22Rv1 (cell line): ENCODE measurements around the gene NFKB1.

Source experiments
- ZFX ChIP-seq: fragments of 450-650 bp; IDR thresholded peaks from 2 replicates; pipeline ENCODE4 v1.6.1; 2017; ENCODE audit warnings: antibody characterized with exemption, borderline replicate concordance
- TF ChIP-seq, protein P1 (sequence below): fragments of 450-650 bp; IDR thresholded peaks from 2 replicates; pipeline ENCODE4 v1.5.1; 2017; ENCODE audit warnings: mild to moderate bottlenecking

- TF ChIP-seq, protein P1, sequence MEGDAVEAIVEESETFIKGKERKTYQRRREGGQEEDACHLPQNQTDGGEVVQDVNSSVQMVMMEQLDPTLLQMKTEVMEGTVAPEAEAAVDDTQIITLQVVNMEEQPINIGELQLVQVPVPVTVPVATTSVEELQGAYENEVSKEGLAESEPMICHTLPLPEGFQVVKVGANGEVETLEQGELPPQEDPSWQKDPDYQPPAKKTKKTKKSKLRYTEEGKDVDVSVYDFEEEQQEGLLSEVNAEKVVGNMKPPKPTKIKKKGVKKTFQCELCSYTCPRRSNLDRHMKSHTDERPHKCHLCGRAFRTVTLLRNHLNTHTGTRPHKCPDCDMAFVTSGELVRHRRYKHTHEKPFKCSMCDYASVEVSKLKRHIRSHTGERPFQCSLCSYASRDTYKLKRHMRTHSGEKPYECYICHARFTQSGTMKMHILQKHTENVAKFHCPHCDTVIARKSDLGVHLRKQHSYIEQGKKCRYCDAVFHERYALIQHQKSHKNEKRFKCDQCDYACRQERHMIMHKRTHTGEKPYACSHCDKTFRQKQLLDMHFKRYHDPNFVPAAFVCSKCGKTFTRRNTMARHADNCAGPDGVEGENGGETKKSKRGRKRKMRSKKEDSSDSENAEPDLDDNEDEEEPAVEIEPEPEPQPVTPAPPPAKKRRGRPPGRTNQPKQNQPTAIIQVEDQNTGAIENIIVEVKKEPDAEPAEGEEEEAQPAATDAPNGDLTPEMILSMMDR, result no peak
- no peak for TF ChIP-seq ZFX
Measured at GRCh38 chr4:102474736-102475504, 26.2 kb upstream of the NFKB1 start.
